Measurements from ENCODE around the gene RHCG.
A peak's percentile ranks its signal among the peaks of the same experiment; 100 is the strongest.

The RHCG gene

GRCh38 chr15:89459271-89460038 lies 36.9 kb downstream of the RHCG start:
- no peak for TF ChIP-seq JUND (IDR thresholded peaks at IDR 0.05; ENCODE audit: low read depth)
- no peak for DNase-seq (ENCODE audit: low read depth in 1 of 2, low spot score in 1 of 2)
- in situ Hi-C loops (cut with HindIII; ENCODE audit: low pct_unique_long_range_greater_than_20kb, low sequenced_read_pairs) = no loop called here

- TF ChIP-seq JUND (IDR thresholded peaks at IDR 0.05; ENCODE audit: low read depth) = no peak
- in situ Hi-C loops (cut with HindIII; ENCODE audit: low pct_unique_long_range_greater_than_20kb, low sequenced_read_pairs) = no loop called here
- DNase-seq (ENCODE audit: low read depth in 1 of 2, low spot score in 1 of 2) = no peak
Observed at GRCh38 chr15:89458440-89458839, 37.9 kb downstream of the RHCG start.

- in situ Hi-C loops (cut with HindIII; ENCODE audit: low pct_unique_long_range_greater_than_20kb, low sequenced_read_pairs) = no loop called here
- no peak for TF ChIP-seq JUND (IDR thresholded peaks at IDR 0.05; ENCODE audit: low read depth)
- DNase-seq (ENCODE audit: low read depth in 1 of 2, low spot score in 1 of 2) = peak; percentile 45 to 73
Observed at GRCh38 chr15:89457086-89457485, 39.3 kb downstream of the RHCG start.

- in situ Hi-C loops (cut with HindIII; ENCODE audit: low pct_unique_long_range_greater_than_20kb, low sequenced_read_pairs) = no loop called here
- no peak for TF ChIP-seq JUND (IDR thresholded peaks at IDR 0.05; ENCODE audit: low read depth)
- DNase-seq (ENCODE audit: low read depth in 1 of 2, low spot score in 1 of 2) = no peak
Observed at GRCh38 chr15:89455535-89455934, 40.8 kb downstream of the RHCG start.

GRCh38 chr15:89452330-89452836 lies 44.0 kb downstream of the RHCG start:
- DNase-seq (ENCODE audit: low read depth in 1 of 2, low spot score in 1 of 2) = no peak
- in situ Hi-C loops (cut with HindIII; ENCODE audit: low pct_unique_long_range_greater_than_20kb, low sequenced_read_pairs) = no loop called here
- TF ChIP-seq JUND (IDR thresholded peaks at IDR 0.05; ENCODE audit: low read depth) = no peak

- no peak for TF ChIP-seq JUND (IDR thresholded peaks at IDR 0.05; ENCODE audit: low read depth)
- DNase-seq (ENCODE audit: low read depth in 1 of 2, low spot score in 1 of 2) = no peak
- in situ Hi-C loops (cut with HindIII; ENCODE audit: low pct_unique_long_range_greater_than_20kb, low sequenced_read_pairs) = no loop called here
Observed at GRCh38 chr15:89451846-89452245, 44.5 kb downstream of the RHCG start.

- in situ Hi-C loops (cut with HindIII; ENCODE audit: low pct_unique_long_range_greater_than_20kb, low sequenced_read_pairs) = no loop called here
- peak in 1 of 2 experiments; percentile 47 for DNase-seq (ENCODE audit: low read depth in 1 of 2, low spot score in 1 of 2)
- no peak for TF ChIP-seq JUND (IDR thresholded peaks at IDR 0.05; ENCODE audit: low read depth)
Observed at GRCh38 chr15:89450076-89451006, 46.0 kb downstream of the RHCG start.

- in situ Hi-C loops (cut with HindIII; ENCODE audit: low pct_unique_long_range_greater_than_20kb, low sequenced_read_pairs) = no loop called here
- TF ChIP-seq JUND (IDR thresholded peaks at IDR 0.05; ENCODE audit: low read depth) = no peak
- no peak for DNase-seq (ENCODE audit: low read depth in 1 of 2, low spot score in 1 of 2)
Observed at GRCh38 chr15:89448825-89449224, 47.6 kb downstream of the RHCG start.

GRCh38 chr15:89447676-89448075 lies 48.7 kb downstream of the RHCG start:
- TF ChIP-seq JUND (IDR thresholded peaks at IDR 0.05; ENCODE audit: low read depth) = no peak
- DNase-seq (ENCODE audit: low read depth in 1 of 2, low spot score in 1 of 2) = no peak
- in situ Hi-C loops (cut with HindIII; ENCODE audit: low pct_unique_long_range_greater_than_20kb, low sequenced_read_pairs) = no loop called here

GRCh38 chr15:89446255-89446891 lies 50.0 kb downstream of the RHCG start:
- in situ Hi-C loops (cut with HindIII; ENCODE audit: low pct_unique_long_range_greater_than_20kb, low sequenced_read_pairs) = no loop called here
- no peak for TF ChIP-seq JUND (IDR thresholded peaks at IDR 0.05; ENCODE audit: low read depth)
- DNase-seq (ENCODE audit: low read depth in 1 of 2, low spot score in 1 of 2) = no peak

- in situ Hi-C loops (cut with HindIII; ENCODE audit: low pct_unique_long_range_greater_than_20kb, low sequenced_read_pairs) = no loop called here
- no peak for TF ChIP-seq JUND (IDR thresholded peaks at IDR 0.05; ENCODE audit: low read depth)
- no peak for DNase-seq (ENCODE audit: low read depth in 1 of 2, low spot score in 1 of 2)
Observed at GRCh38 chr15:89445518-89445917, 50.9 kb downstream of the RHCG start.

Data from T47D (cell line).